HepG2 (cell line): ENCODE data around the gene PTMA. TPM values are rescaled to one million over a fixed set of nuclear protein-coding genes. Genes with fewer than 3 reads are reported as not detected.

Source experiments
- ARID3A ChIP-seq: IDR thresholded peaks from 2 replicates; pipeline ENCODE4 v1.6.1; 2012; ENCODE audit warnings: low read depth, low read length, improper control_type of control experiment
- CREM ChIP-seq, 2 experiments: sonication (generic) in 1 of 2; formaldehyde crosslinking in 1 of 2; IDR thresholded peaks; 2 replicates each; pipeline versions ENCODE4 v1.4.0 to v1.6.1; 2016 to 2020; ENCODE audit warnings: antibody characterized with exemption in 1 of 2, mild to moderate bottlenecking in 1 of 2, missing genetic modification reagents in 1 of 2
- ETV5 ChIP-seq: IDR thresholded peaks from 2 replicates; pipeline ENCODE4 v1.6.1; 2018; ENCODE audit warnings: missing biosample characterization, missing genetic modification reagents, inconsistent platforms, borderline replicate concordance
- FOXA3 ChIP-seq: IDR thresholded peaks from 2 replicates; pipeline ENCODE4 v1.6.1; 2016; ENCODE audit warnings: missing genetic modification reagents, missing compliant biosample characterization
- HOXA5 ChIP-seq: sonication (generic); formaldehyde crosslinking; IDR thresholded peaks from 2 replicates; pipeline ENCODE4 v1.4.0; 2020; ENCODE audit warnings: missing genetic modification reagents
- HOXA9 ChIP-seq: sonication (generic); formaldehyde crosslinking; IDR thresholded peaks from 2 replicates; pipeline ENCODE4 v1.8.1; 2022; ENCODE audit warnings: missing genetic modification reagents, mild to moderate bottlenecking, moderate library complexity, borderline replicate concordance
- MYC ChIP-seq: sonication (generic); formaldehyde crosslinking; IDR thresholded peaks from 2 replicates; pipeline ENCODE4 v1.9.0; 2021; ENCODE audit warnings: missing genetic modification reagents, borderline replicate concordance
- NFAT5 ChIP-seq: sonication (generic); formaldehyde crosslinking; IDR thresholded peaks from 2 replicates; pipeline ENCODE4 v1.4.0; 2020; ENCODE audit warnings: missing genetic modification reagents
- NONO ChIP-seq, 2 experiments: fragments of 450-650 bp in 1 of 2; sonication (generic) in 1 of 2; formaldehyde crosslinking in 1 of 2; IDR thresholded peaks in 1 of 2; conservative IDR thresholded peaks in 1 of 2; 2 replicates each; pipeline versions ENCODE4 v1.6.1 to v1.8.0; 2017 to 2022; ENCODE audit warnings: mild to moderate bottlenecking in 1 of 2, missing genetic modification reagents in 1 of 2, moderate library complexity in 1 of 2
- SMAD9 ChIP-seq: sonication (generic); formaldehyde crosslinking; IDR thresholded peaks from 2 replicates; pipeline ENCODE4 v1.5.1; 2020; ENCODE audit warnings: mild to moderate bottlenecking, missing genetic modification reagents
- ZMYM2 ChIP-seq: sonication (generic); formaldehyde crosslinking; IDR thresholded peaks from 2 replicates; pipeline ENCODE4 v1.8.0; 2022; ENCODE audit warnings: mild to moderate bottlenecking, missing genetic modification reagents
- ZNF317 ChIP-seq: sonication (generic); formaldehyde crosslinking; IDR thresholded peaks from 2 replicates; pipeline ENCODE4 v1.5.0; 2020; ENCODE audit warnings: mild to moderate bottlenecking, missing genetic modification reagents
- ZNF326 ChIP-seq: sonication (generic); formaldehyde crosslinking; IDR thresholded peaks from 2 replicates; pipeline ENCODE4 v1.4.0; 2020; ENCODE audit warnings: missing genetic modification reagents, borderline replicate concordance
- ZNF33A ChIP-seq: sonication (generic); formaldehyde crosslinking; IDR thresholded peaks from 2 replicates; pipeline ENCODE4 v1.5.1; 2020; ENCODE audit warnings: missing genetic modification reagents, mild to moderate bottlenecking, moderate library complexity, borderline replicate concordance
- ZNF7 ChIP-seq: IDR thresholded peaks from 2 replicates; pipeline ENCODE4 v1.6.1; 2016; ENCODE audit warnings: missing biosample characterization, missing genetic modification reagents
- ZNF800 ChIP-seq: sonication (generic); formaldehyde crosslinking; IDR thresholded peaks from 2 replicates; pipeline ENCODE4 v1.4.0; 2020; ENCODE audit warnings: missing genetic modification reagents
- ZZZ3 ChIP-seq: sonication (generic); formaldehyde crosslinking; IDR thresholded peaks from 2 replicates; pipeline ENCODE4 v1.4.0; 2020; ENCODE audit warnings: missing genetic modification reagents, mild to moderate bottlenecking, borderline replicate concordance
- polyA plus RNA-seq, 8 experiments: library from polyadenylated mRNA; depleted of rRNA in 3 of 8; stranded (reverse) in 7 of 8; unstranded in 1 of 8; fragments of >200 nt; fragmentation: Illumina TruSeq in 4 of 8; extraction: Trizol in 4 of 8; gene quantifications; 2 replicates each; pipeline versions ENCODE4 v1.2.1 to v1.2.3, GENCODE V29; 2011 to 2016; ENCODE audit warnings: low read depth in 4 of 8, missing spikeins in 1 of 8, mixed read lengths in 1 of 8; ENCODE audit not compliant: insufficient read depth in 1 of 8
- total RNA-seq, 5 experiments: library from RNA; depleted of rRNA; stranded (reverse); fragments of >200 nt; fragmentation: Illumina TruSeq; extraction: Trizol; gene quantifications; 2 replicates each; pipeline ENCODE4 v1.2.3, GENCODE V29; 2016; ENCODE audit warnings: low read depth in 1 of 5

Gene PTMA
- total and polyA plus RNA-seq, 2 of the 13 experiments (the other 11 are each of a cell fraction or from before 2014, with no cell fraction given) = 190 to 1,086 TPM

- TF ChIP-seq ETV5 (CRISPR knock-in tag) = peak; percentile 78; the same call in 1 of the 2 replicates
- TF ChIP-seq FOXA3 (CRISPR knock-in tag) = peak; percentile 34; the same call in 1 of the 2 replicates
- TF ChIP-seq ZNF317 (CRISPR knock-in tag) = no peak
- no peak for TF ChIP-seq ZNF33A (CRISPR knock-in tag)
- no peak for TF ChIP-seq NONO (IDR thresholded peaks at IDR 0.05)
- TF ChIP-seq NONO (CRISPR knock-in tag; conservative IDR thresholded peaks at IDR 0.05) = no peak; the same call in 1 of the 2 replicates
- TF ChIP-seq NFAT5 (CRISPR knock-in tag) = no peak
- TF ChIP-seq MYC (CRISPR knock-in tag) = peak; percentile 58; the same call in 1 of the 2 replicates
- peak; percentile 50; the same call in 1 of the 2 replicates for TF ChIP-seq CREM (IDR thresholded peaks at IDR 0.05)
- peak; percentile 13; the same call in 1 of the 2 replicates for TF ChIP-seq CREM (CRISPR knock-in tag; IDR thresholded peaks at IDR 0.05)
- no peak; the same call in 1 of the 2 replicates for TF ChIP-seq ZMYM2 (CRISPR knock-in tag)
- TF ChIP-seq ZNF7 = no peak
- TF ChIP-seq ZZZ3 (CRISPR knock-in tag) = no peak; the same call in 1 of the 2 replicates
- no peak for TF ChIP-seq ARID3A
- no peak; the same call in none of the 2 replicates for TF ChIP-seq SMAD9 (CRISPR knock-in tag)
- TF ChIP-seq HOXA5 (CRISPR knock-in tag) = no peak
- TF ChIP-seq HOXA9 (CRISPR knock-in tag) = no peak
- TF ChIP-seq ZNF326 (CRISPR knock-in tag) = no peak
- no peak; the same call in 1 of the 2 replicates for TF ChIP-seq ZNF800 (CRISPR knock-in tag)
Measured at GRCh38 chr2:231701456-231702373, 6.6 kb upstream of the PTMA start (continued).
